22Rv1 (cell line): ENCODE measurements around the gene SLC25A13.
"Not testable (repeated sequence)": the region's sequence is repeated elsewhere in the genome, so short reads cannot be mapped to it uniquely, and the experiment has no call there.

Experiments
- H3K27ac ChIP-seq: fragments of 450-650 bp; 2 replicates; pipeline ENCODE4 v1.5.1; 2017
- ZFX ChIP-seq: fragments of 450-650 bp; IDR thresholded peaks from 2 replicates; pipeline ENCODE4 v1.6.1; 2017; ENCODE audit warnings: antibody characterized with exemption, borderline replicate concordance
- TF ChIP-seq, protein P1 (sequence below): fragments of 450-650 bp; IDR thresholded peaks from 2 replicates; pipeline ENCODE4 v1.5.1; 2017; ENCODE audit warnings: mild to moderate bottlenecking

The SLC25A13 gene

DNA sequence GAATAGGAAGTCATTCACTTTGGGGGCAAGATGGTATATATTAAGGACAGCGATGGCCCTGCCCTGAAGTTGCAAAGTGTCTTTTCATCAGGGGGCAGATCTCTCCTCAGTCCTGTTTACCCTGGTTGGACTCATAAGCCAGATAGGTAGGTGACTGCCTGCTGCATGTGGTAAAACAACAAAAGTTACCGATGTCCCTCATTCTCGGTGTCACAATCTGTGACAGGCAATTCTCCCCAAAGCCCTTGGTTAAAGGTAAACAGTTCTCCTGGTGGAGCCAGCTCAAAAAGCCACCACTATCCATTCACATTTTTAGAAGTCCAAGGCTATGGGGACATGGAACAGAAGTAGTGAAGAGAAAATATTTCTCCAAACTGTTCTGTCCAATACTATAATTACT, 9.9 kb upstream of the SLC25A13 start:
- no peak for TF ChIP-seq ZFX
- TF ChIP-seq, protein P1, sequence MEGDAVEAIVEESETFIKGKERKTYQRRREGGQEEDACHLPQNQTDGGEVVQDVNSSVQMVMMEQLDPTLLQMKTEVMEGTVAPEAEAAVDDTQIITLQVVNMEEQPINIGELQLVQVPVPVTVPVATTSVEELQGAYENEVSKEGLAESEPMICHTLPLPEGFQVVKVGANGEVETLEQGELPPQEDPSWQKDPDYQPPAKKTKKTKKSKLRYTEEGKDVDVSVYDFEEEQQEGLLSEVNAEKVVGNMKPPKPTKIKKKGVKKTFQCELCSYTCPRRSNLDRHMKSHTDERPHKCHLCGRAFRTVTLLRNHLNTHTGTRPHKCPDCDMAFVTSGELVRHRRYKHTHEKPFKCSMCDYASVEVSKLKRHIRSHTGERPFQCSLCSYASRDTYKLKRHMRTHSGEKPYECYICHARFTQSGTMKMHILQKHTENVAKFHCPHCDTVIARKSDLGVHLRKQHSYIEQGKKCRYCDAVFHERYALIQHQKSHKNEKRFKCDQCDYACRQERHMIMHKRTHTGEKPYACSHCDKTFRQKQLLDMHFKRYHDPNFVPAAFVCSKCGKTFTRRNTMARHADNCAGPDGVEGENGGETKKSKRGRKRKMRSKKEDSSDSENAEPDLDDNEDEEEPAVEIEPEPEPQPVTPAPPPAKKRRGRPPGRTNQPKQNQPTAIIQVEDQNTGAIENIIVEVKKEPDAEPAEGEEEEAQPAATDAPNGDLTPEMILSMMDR, result no peak
- H3K27ac ChIP-seq, result no peak overlapping the region

DNA sequence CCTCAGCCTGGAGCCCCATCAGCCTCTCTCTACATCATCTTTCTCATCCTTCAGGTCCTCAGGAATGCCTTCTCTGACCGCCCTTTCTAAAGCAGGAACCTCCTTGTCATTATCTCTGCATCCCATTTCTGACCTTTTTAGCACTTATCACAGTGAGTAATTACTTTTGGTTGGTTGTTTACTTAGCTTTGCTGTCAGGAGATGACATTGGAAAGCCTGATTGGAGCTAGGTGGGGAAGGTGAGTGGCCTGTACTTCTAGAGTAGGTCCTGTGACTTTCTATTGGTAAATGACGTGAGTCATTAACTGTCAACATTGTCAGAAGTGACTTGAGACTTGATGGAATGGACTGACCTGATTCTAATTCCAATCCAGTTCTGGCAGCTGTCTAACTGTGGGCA, 9.3 kb upstream of the SLC25A13 start:
- H3K27ac ChIP-seq, result no peak overlapping the region
- no peak for TF ChIP-seq ZFX
- TF ChIP-seq, protein P1, result no peak

DNA sequence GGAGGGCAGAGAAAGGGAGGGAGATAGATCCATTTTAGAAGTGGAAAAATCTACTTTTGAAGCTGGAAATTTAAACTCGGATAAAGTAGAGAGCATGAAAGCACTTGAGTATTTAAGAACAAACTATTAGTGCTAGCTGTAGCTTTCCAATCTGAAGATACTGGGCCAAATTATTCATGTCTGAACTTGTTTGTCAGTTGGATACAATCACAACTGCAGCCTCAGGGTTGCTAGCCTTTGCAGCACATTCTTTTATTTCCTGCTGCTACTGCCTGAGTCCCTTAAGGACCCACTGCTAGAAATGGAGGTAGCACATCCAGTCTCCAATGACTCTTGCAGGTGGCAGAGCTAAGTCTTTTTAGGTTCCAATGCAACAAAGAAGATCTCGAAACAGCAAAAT, 8.3 kb upstream of the SLC25A13 start:
- TF ChIP-seq, protein P1, result no peak
- no peak for TF ChIP-seq ZFX
- H3K27ac ChIP-seq, result no peak overlapping the region

DNA sequence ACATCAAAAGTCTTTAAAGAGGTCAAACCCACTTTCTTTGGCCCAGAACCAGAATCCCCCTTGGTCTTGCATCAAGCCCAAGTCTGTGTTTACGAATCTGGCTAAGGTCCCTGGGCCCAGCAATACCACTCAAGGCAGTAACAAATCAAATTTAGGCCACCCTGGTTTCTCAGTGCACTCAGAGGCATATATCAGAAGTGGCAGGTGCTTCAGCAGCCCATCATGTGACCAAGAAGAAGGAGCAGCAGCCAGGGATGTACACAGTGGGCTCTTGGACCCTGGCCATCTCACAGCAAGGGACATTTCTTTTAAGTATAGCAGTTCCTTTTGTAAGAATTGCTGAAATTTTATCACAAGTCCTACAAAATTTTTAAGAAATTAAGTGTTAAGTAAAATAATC, 7.3 kb upstream of the SLC25A13 start:
- no peak for TF ChIP-seq ZFX
- TF ChIP-seq, protein P1, result no peak
- H3K27ac ChIP-seq, result no peak overlapping the region

DNA sequence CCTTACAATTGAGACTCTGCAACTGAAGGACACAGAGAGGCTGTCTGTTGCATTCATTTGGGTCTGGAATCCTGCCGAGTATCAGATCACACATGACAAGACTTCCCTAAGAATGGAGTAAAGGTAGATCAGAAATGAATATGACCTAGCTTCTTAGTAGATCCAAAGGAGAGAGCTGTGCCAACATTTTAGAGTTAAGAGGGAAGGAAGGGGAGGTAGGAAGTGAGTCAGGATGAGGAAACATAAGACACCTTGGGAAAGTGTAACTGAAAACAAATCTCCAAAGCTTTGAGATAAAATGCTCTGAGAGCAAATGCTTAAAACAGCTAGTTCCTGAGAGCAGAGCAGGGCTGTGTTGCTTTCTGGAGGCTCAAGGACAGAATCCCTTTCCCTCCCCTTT, 6.1 kb upstream of the SLC25A13 start:
- TF ChIP-seq ZFX, result no peak
- TF ChIP-seq, protein P1, result no peak
- no peak overlapping the region for H3K27ac ChIP-seq

DNA sequence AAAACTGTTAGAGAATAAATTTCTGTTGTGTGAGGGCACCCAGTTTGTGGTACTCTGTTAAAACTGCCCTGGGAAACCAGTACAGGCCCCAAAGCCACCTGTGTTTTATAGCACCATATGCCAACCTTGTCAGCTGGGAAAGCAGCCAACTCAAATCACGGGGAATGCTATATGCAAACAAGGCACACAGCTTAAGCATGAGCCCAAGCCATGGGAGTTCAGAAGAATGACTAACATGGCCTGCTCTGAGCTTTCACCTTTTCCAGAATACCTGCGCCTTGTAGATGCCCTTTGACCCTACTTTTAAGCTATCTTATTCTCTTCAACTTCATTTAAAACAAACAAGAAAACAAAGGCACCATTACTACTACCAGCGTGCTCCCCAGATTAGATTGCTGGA, 5.5 kb upstream of the SLC25A13 start:
- TF ChIP-seq, protein P1, result no peak
- TF ChIP-seq ZFX, result no peak

DNA sequence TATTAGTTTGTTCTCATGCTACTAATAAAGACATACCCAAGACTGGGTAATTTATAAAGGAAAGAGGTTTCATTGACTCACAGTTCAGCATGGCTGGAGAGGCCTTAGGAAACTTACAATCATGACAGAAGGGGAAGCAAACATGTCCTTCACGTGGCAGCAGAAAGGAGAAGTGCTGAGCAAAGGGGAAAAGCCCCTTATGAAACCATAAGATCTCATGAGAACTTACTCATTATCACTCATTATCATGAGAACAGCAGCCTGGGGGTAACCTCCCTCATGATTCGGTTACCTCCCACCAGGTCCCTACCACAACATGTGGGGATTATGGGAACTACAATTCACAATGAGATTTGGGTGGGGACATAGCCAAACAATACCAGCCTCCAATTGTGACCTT, 4.9 kb upstream of the SLC25A13 start:
- not testable (repeated sequence) for H3K27ac ChIP-seq

More for the DNA sequence above, 5.5 kb upstream of the SLC25A13 start:
- no peak overlapping the region for H3K27ac ChIP-seq

DNA sequence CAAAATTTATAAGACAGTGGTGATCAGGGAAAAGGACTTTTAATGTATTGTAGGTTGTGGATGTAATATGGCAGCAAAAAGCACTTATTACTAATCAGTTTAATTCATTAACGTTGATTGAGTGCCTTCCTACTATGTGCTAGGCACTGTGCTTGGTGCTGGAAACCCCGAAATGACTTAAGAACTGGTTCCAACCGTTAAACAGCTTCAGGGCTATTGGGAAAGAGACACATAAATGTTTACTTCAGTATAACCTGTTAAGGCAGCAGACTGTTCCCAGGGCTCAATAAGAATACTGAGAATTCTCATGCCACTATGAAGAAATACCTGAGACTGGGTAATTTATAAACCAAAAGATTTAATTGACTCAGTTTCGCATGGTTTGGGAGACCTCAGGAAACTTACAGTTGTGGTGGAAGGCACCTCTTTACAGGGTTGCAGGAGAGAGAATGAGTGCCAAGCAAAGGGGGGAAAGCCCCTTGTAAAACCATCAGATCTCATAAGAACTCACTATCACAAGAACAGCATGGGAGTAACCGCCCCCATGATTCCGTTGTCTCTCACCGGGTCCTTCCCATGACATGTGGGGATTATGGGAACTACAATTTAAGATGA, 1.1 kb upstream of the SLC25A13 start:
- no peak for TF ChIP-seq ZFX
- TF ChIP-seq, protein P1, result no peak
- peak overlapping the region; percentile 89; the same call in 1 of the 2 replicates for H3K27ac ChIP-seq
